ENCODE measurements around the gene JMJD6.

GRCh38 chr17:76716839-76717215 lies 9.6 kb downstream of the JMJD6 start:
- TF ChIP-seq CTCF (IDR thresholded peaks at IDR 0.05) (no peak), POLR2AphosphoS5 (IDR thresholded peaks at IDR 0.05) (no peak)
